Measurements from ENCODE around the gene NUAK1.

GRCh38 chr12:106089935-106090334 lies 48.8 kb downstream of the NUAK1 start:
- TF ChIP-seq CTCF (IDR thresholded peaks at IDR 0.05) (no peak), POLR2AphosphoS5 (IDR thresholded peaks at IDR 0.05) (no peak)
